Measurements from ENCODE around the gene MED31.

MED31 gene

DNA sequence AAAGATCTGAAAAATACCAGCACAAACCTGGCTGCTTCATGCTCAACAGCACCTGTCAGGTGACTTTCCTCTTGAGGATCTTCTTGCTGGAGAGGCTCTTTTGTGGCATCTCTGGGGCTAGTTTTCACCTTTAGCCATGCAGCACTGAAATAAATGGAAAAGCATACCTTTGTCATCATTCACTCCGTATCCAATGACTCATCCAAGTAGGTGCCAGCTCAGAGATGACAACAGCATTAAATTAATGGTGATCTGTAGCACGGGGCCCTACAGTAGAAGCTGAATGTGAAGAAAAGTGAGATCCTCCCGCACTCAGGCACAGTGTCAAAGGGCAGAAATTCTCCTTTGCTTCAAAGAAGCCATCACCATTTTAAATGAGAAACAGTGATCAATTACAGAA is 43.1 kb downstream of the MED31 start:
- H3K4me3 ChIP-seq, result no peak overlapping the region
- peaks cover 0 to 6% (median 0%) of the 10 kb centered on the region in 4 donors for H3K4me1 ChIP-seq
- H3K27ac ChIP-seq, result no peak overlapping the region
- H3K27me3 ChIP-seq, result no peaks in the 10 kb centered on the region
- TF ChIP-seq, protein P1, sequence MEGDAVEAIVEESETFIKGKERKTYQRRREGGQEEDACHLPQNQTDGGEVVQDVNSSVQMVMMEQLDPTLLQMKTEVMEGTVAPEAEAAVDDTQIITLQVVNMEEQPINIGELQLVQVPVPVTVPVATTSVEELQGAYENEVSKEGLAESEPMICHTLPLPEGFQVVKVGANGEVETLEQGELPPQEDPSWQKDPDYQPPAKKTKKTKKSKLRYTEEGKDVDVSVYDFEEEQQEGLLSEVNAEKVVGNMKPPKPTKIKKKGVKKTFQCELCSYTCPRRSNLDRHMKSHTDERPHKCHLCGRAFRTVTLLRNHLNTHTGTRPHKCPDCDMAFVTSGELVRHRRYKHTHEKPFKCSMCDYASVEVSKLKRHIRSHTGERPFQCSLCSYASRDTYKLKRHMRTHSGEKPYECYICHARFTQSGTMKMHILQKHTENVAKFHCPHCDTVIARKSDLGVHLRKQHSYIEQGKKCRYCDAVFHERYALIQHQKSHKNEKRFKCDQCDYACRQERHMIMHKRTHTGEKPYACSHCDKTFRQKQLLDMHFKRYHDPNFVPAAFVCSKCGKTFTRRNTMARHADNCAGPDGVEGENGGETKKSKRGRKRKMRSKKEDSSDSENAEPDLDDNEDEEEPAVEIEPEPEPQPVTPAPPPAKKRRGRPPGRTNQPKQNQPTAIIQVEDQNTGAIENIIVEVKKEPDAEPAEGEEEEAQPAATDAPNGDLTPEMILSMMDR (IDR thresholded peaks at IDR 0.05), result no peak
- intact Hi-C loops (cut with DNase I; ENCODE audit: low total_unique reads), result no loop called here
- DNase-seq, result no peak
- peaks cover 63 to 80% (median 64%) of the 10 kb centered on the region in 3 donors for H3K36me3 ChIP-seq
- no peaks in the 10 kb centered on the region for H3K9me3 ChIP-seq

DNA sequence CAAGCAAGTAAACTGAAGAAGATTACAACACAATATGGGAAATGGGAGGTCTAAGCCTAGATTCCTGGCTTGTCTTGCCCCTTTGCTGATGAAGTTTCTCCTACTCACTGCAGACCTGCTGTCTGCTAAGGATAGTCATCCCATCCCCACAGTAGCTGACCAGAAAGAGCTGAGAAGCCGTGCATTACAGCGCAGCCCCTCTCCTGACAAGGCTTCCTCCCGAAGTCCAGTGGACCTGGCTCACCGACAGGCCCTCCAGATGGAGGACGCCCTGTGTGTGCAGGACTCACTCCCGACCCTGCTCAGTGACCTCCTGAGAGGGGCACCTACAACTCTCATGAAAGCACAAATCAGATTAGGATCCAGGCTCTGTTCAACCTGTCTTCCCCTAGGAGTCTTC is 46.3 kb downstream of the MED31 start:
- Histone ChIP-seq H3K27ac (no peak overlapping the region), H3K9me3 (no peaks in the 10 kb centered on the region), H3K36me3 (peaks cover 54 to 73% (median 54%) of the 10 kb centered on the region in 3 donors), H3K4me1 (peaks cover 0 to 7% (median 0%) of the 10 kb centered on the region in 4 donors), H3K4me3 (no peak overlapping the region), H3K27me3 (no peaks in the 10 kb centered on the region)
- intact Hi-C loops (cut with DNase I; ENCODE audit: low total_unique reads), result no loop called here
- DNase-seq, result no peak
- TF ChIP-seq, protein P1 (IDR thresholded peaks at IDR 0.05), result no peak

DNA sequence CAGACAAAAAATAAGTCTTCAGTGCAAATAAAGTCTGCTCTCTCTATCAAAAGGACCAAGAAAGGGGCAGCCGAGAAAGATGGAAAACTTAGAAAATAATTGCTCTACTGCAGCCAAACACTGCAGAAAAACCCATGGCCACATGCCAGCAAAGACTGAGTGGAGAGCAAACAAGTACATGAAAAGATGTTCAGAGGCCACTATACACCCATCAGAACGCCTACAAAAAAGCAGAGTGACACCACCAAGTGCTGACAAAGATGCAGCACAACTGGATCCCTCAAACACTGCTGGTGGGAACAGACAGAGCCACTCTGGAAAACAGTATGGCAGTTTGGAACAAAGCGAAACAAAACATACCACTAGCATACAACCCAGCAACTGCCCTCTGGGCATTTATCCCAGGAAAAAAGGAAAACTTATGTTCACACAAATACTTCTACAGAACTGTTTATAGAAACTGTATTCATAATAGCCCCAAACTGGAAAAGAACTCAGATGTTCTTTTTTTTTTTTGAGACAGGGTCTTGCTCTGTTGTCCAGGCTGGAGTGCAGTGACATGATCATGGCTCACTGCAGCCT is 47.6 kb downstream of the MED31 start:
- H3K9me3 ChIP-seq, result no peaks in the 10 kb centered on the region
- intact Hi-C loops (cut with DNase I; ENCODE audit: low total_unique reads), result no loop called here
- peak in 1 of 2 donors; percentile 22 for DNase-seq
- no peak overlapping the region for H3K4me3 ChIP-seq
- peaks cover 41 to 70% (median 51%) of the 10 kb centered on the region in 3 donors for H3K36me3 ChIP-seq
- H3K27ac ChIP-seq, result no peak overlapping the region
- H3K4me1 ChIP-seq, result peaks cover 0 to 7% (median 0%) of the 10 kb centered on the region in 4 donors
- no peaks in the 10 kb centered on the region for H3K27me3 ChIP-seq
- TF ChIP-seq, protein P1 (IDR thresholded peaks at IDR 0.05), result no peak

DNA sequence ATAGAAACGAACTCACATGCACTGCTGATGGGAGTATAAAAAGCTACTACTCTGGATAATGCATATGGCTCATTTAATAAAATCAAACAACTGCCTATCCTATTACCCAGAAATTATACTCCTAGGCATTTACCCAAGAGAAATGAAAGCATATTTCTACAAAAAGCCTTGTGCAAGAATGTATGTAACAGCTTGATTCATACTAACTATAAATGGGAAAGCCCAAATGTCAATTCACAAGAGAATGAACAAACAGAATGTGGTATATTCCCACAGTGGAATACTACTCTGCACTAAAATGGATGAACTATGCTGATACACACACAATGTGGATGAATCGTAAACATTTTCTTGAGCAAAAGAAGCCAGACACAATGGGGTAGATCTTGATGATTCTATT is 49.3 kb downstream of the MED31 start:
- Histone ChIP-seq H3K9me3 (no peaks in the 10 kb centered on the region), H3K36me3 (peaks cover 25 to 67% (median 44%) of the 10 kb centered on the region in 3 donors), H3K27me3 (no peaks in the 10 kb centered on the region), H3K27ac (no peak overlapping the region), H3K4me1 (peaks cover 0 to 7% (median 0%) of the 10 kb centered on the region in 4 donors), H3K4me3 (no peak overlapping the region)
- TF ChIP-seq, protein P1 (IDR thresholded peaks at IDR 0.05), result no peak
- intact Hi-C loops (cut with DNase I; ENCODE audit: low total_unique reads), result no loop called here
- DNase-seq, result no peak

DNA sequence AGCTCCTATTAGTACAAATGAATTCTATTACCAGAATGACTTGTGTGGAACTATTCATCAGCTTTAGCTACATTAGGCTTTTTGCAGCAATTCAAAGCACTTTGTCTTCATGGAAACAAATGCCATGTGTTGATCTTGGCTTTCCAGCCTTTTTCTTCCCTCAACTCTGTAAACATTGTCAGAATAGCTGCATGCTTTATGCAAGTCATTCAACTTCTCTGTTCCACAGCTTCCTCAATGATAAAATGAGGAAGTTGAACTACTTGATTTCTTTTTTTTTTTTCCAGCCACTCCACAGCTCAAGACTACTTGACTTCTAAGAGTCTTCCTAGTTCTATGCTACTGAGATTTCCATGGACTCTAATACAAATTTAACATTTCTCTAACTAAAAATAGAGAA is 52.0 kb downstream of the MED31 start:
- no peak overlapping the region for H3K27ac ChIP-seq
- no peak overlapping the region for H3K4me3 ChIP-seq
- H3K27me3 ChIP-seq, result no peaks in the 10 kb centered on the region
- no peak for DNase-seq
- no peaks in the 10 kb centered on the region for H3K9me3 ChIP-seq
- TF ChIP-seq, protein P1 (IDR thresholded peaks at IDR 0.05), result no peak
- intact Hi-C loops (cut with DNase I; ENCODE audit: low total_unique reads), result no loop called here
- peaks cover 0 to 7% (median 0%) of the 10 kb centered on the region in 4 donors for H3K4me1 ChIP-seq
- H3K36me3 ChIP-seq, result peaks cover 33 to 63% (median 52%) of the 10 kb centered on the region in 3 donors
